NCI-H2196 treated with DMSO at 0.1 percent for 48 hours (cell line): ENCODE data around the gene TNNI3K.

Source experiments
- DNase-seq: peaks from one replicate; lab custom pipeline; 2025; ENCODE audit not compliant: unreplicated experiment; lab: John Stamatoyannopoulos, UW

The TNNI3K gene

DNA sequence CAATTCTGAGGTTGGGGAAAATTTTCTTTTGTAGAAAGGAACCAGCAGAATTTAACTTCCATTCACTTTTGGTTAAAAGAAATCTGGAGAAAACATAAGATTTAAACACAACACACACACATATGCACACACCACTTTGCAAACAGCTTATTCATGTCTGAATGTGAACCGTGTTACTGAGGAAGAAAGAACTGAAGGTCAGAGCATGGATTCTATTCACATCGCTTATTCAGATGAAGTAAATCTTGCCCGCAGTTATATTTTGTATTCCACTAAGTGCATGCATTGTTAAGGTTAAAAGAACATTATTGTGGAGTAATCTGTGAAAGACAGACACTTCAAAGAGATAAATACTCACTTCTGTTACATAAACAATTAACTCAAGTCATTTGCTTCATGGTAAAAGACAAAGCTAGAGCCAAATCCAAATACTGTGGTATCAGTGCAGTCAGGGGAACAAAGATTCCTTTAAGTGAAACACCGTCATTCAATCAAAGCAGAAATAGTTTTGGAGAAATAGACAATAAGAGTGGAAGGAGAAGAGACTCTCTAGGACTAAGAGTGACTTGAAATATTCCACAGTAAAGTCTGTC is 195.3 kb downstream of the TNNI3K start:
- DNase-seq, result no peak

GRCh38 chr1:74431531-74431930 is 196.3 kb downstream of the TNNI3K start:
- DNase-seq, result no peak

DNA sequence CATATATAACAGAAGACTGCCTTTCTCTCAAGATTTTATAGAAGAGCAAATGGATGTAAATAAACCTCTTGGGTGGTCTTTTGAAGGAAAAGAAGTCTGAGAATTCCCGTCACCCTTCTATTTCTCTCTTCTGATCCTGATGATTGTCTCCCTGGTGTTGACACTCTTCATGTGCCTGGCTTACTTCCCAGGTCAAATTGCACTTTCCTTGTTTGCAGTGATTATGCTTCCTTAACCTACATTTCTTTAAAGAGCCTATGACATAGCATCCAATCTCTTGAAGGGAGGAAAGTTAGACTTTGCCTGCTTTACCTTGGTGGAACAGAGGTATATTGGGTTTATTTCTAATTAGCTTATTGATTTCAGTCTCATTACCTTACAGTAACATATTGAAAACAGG is 197.1 kb downstream of the TNNI3K start:
- no peak for DNase-seq

DNA sequence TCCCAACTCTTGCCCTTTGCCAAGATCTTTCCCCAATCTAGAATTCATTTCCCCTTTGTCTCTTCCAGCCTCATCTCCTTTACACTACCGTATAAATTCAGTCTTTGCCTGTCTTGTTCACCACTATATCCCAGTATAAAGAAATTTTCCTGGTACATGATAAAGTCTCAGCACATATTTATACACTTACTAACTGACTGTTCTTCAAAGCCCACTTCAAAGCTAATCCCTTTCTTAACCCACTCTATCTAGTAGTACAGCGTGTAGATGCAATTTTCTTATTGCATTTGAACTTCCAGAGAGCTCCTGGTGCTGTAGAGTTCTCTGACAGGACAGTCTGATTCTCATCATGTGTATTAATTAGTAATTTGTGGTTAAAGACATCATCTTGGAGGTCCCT is 199.1 kb downstream of the TNNI3K start:
- no peak for DNase-seq

GRCh38 chr1:74436078-74436477 is 200.9 kb downstream of the TNNI3K start:
- DNase-seq, result no peak

- DNase-seq, result no peak
These were observed 201.8 kb downstream of the TNNI3K start for GRCh38 chr1:74437035-74437434.

DNA sequence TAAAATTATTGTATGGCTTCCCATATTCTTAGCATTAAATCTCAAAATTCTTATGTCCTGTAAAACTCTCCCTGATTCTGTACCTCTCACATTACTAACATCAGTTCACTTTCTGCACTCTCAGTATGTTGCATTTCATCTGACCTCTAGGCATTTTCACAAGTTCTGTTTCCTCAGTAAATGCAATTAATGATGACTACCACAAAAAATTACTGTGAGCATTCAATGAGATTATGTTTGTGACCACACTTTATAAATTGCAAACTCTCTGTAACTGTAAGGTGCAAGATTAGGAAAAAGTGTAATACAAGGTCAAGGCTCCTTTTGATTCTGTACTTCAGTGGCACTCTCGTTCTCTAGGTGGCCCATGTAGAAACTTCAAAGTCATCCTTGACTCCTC is 216.8 kb downstream of the TNNI3K start:
- no peak for DNase-seq

DNA sequence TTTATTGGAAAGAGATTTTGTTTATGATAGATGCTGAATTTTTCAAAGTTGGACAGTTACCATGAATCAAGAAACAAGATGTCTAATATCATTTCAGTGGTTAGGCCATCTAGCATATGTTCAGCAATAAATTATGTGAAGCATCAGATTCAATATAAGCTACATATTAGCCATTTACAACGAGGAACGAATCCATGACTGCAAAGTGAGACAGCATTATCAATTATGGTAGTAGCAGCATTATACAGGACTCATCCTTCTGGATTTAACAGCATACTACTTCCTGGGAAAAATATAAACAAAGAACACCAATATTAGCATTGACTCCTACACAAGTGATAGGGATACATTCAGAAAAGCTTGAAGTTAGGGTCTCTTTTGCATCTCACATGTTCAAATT is 218.1 kb downstream of the TNNI3K start:
- no peak for DNase-seq

DNA sequence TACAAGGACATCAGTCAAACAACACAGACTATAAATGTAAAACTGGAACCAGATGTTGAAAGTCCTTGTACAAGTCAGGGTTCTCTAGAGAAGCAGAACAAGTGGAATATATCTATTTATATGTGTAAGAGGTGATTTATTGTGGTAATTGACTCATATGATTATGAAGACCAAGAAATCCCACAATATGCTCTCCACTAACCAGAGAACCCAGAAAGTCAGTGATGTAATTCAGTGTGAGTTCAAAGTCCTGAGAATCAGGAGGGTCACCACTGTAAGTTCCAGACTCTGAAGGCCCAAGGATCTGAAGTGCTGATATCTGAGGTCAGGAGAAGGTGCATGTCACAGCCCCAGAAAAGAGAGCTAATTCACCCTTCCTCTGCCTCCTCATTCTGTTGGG is 220.2 kb downstream of the TNNI3K start:
- no peak for DNase-seq

GRCh38 chr1:74457253-74457652 is 222.1 kb downstream of the TNNI3K start:
- DNase-seq, result no peak

GRCh38 chr1:74463333-74463988 is 228.3 kb downstream of the TNNI3K start:
- no peak for DNase-seq

- DNase-seq, result no peak
These were observed 228.8 kb downstream of the TNNI3K start for GRCh38 chr1:74464037-74464436.

DNA sequence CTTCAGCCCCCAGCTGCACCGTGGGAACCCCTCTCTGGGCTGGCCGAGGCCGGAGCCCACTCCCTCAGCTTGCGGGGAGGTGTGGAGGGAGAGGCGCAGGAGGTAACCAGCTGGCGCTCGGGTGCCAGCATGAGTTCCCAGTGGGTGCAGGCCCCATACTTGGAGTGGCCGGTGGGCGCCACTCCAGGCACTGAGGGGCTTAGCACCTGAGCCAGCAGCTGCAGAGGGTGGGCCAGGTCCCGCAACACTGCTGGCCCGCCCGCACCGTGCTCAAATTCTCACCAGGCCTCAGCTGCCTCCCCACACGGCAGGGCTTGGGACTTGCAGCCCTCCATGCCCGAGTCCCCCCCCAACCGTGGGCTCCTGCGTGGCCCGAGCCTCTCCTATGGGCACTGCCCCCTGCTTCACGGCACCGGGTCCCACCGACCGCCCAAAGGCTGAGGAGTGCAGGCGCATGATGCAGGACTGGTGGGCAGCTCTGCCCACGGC is 230.1 kb downstream of the TNNI3K start:
- DNase-seq, result no peak

GRCh38 chr1:74467786-74468377 is 232.7 kb downstream of the TNNI3K start:
- no peak for DNase-seq

DNA sequence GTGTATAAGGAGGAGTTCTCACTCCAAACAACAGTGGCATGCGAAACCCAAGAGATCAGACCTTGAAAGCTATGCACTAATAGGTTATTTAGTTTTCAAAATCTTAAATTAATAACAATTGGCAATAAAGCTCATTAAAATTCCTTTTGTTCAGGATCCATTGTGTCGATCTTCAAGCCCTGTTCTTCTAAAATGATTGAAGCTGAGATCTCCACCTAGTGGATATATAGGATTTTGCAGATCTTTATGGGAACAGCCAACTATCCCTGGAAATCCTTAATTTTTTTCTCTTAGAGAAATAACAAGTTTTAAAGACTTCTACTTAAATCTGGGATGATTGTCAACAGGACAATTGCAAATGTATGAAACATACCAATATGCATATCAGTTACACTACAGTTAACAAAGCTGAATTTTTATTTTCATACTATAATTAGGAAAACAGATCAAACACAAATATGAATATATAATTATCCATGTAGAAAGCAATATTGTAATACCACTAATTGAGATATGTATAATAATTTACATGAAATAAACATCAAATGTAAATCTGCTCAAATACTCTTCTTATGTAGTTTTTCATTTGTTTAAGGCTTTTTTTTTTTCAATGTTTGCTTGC is 233.9 kb downstream of the TNNI3K start:
- DNase-seq, result no peak

- DNase-seq, result no peak
These were observed 235.1 kb downstream of the TNNI3K start for GRCh38 chr1:74470251-74470650.

DNA sequence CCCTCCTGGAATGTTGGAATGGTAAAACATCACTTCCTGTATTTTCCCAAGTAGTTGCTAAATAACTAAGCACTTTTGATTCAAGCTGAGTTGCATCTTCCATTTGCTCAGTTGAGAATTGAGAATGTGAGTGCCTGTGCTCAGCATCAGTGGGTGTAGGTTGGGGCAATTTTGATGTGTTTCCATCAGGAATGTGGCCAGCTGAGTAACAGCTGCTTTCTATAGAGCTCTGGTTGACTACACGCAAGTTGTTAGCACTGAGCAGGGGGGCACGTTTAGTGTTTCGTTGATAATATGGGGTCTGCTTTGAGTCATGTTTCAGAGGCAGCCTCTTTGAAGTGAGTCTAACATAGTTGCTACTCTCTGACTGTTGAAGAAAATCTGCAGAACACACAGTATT is 235.7 kb downstream of the TNNI3K start:
- DNase-seq, result no peak

GRCh38 chr1:74471470-74471869 is 236.3 kb downstream of the TNNI3K start:
- DNase-seq, result no peak

DNA sequence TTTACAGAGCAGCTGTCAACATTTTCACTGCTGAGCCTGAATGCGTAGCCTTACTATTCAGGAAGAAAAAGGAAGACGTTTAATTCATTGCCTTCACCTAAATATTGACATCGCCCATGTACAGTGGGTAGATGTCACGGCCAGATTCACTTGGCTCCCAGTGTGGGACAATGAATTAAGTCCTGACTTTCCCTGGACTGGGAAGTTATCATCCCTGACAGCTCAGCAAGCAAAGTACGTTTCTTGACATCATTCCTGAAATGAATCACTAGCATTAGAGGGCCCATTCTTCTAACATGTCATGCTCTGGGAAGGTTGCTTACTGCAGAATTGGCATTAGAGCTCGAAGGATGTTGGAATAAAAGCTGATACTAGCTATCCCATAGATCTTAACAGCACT is 239.4 kb downstream of the TNNI3K start:
- DNase-seq, result no peak

DNA sequence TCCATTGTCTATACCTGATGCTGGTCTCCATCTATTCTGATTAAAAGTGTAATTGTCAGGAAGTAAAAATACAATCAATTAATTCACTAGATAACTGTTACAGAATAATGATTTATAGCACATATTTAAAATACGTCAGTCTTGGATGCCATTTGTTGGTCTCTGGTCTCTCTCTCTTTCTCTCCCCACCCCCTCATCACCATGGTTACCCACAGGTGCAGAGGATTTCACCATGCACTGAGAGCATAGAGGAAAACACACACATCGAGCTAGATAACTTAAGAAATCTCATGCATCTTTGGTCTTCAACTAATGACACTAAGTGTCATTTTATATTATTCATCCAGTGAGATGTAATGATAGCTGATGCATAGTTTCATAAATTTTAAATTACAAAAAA is 243.8 kb downstream of the TNNI3K start:
- no peak for DNase-seq

- no peak for DNase-seq
These were observed 244.9 kb downstream of the TNNI3K start for GRCh38 chr1:74480068-74480467.

- DNase-seq, result no peak
These were observed 246.4 kb downstream of the TNNI3K start for GRCh38 chr1:74481607-74482006.
